Small intestine (tissue), 16 donors: ENCODE data around the gene ADAM15. TPM values are rescaled to one million over a fixed set of nuclear protein-coding genes. Genes with fewer than 3 reads are reported as not detected.
A peak's percentile ranks its signal among the peaks of the same experiment; 100 is the strongest.

Experiments
- DNase-seq, 2 donors: peaks; one replicate each; pipeline versions ENCODE4 v3.0.0 to v3.0.0-alpha.2; 2013
- FAIRE-seq: peaks from 2 replicates; lab custom pipeline; 2012; peaks lifted over from hg19 to GRCh38; lab: Jason Lieb, UNC
- H3K27ac ChIP-seq, 3 donors: one replicate each; pipeline ENCODE4 v1.5.1; 2013; ENCODE audit warnings: low read length in 2 of 3, mild to moderate bottlenecking in 2 of 3, control low read depth in 1 of 3, inconsistent platforms in 1 of 3, low read depth in 1 of 3, moderate library complexity in 1 of 3
- H3K27me3 ChIP-seq, 3 donors: one replicate each; pipeline ENCODE4 v1.6.1; 2013; ENCODE audit warnings: low read length in 3 of 3, inconsistent platforms in 1 of 3; ENCODE audit not compliant: control insufficient read depth in 3 of 3, insufficient read depth in 3 of 3
- H3K36me3 ChIP-seq, 3 donors: one replicate each; pipeline ENCODE4 v1.6.1; 2013; ENCODE audit warnings: low read length in 3 of 3, inconsistent platforms in 1 of 3, low read depth in 1 of 3, mild to moderate bottlenecking in 1 of 3, moderate library complexity in 1 of 3; ENCODE audit not compliant: control insufficient read depth in 3 of 3, insufficient read depth in 2 of 3
- H3K4me1 ChIP-seq, 3 donors: one replicate each; pipeline ENCODE4 v1.6.1; 2013; ENCODE audit warnings: low read length in 2 of 3, inconsistent platforms in 1 of 3, low read depth in 1 of 3, mild to moderate bottlenecking in 1 of 3, moderate library complexity in 1 of 3; ENCODE audit not compliant: control insufficient read depth in 3 of 3, insufficient read depth in 2 of 3
- H3K4me3 ChIP-seq, 3 donors: one replicate each; pipeline ENCODE4 v1.5.1; 2013; ENCODE audit warnings: low read length in 3 of 3, control low read depth in 1 of 3, inconsistent platforms in 1 of 3, low read depth in 1 of 3, mild to moderate bottlenecking in 1 of 3, moderate library complexity in 1 of 3
- H3K9me3 ChIP-seq, 2 donors: one replicate each; pipeline ENCODE4 v1.6.1; 2013; ENCODE audit warnings: low read depth in 1 of 2, low read length in 1 of 2; ENCODE audit not compliant: control insufficient read depth in 2 of 2, insufficient read depth in 1 of 2
- WGBS, 3 donors: extraction: QIAGEN DNeasy Blood & Tissue Kit; methylation state at CpG; one replicate each; pipeline ENCODE4 v1.1.7; 2013; 5-methylcytosine and 5-hydroxymethylcytosine counted together
- long read RNA-seq, 10 donors: transcript quantifications; one replicate each; lab custom pipeline, GENCODE V29; 2026
- polyA plus RNA-seq, 4 donors: library from polyadenylated mRNA; stranded (reverse) in 3 of 4; unstranded in 1 of 4; fragments of 200-250 nt in 3 of 4; fragments of 120-200 nt in 1 of 4; gene quantifications; one replicate each; pipeline versions ENCODE4 v1.2.1 to v1.2.3, GENCODE V29; 2013
- donor health status: healthy with polysubstance abuse.
- donor health status: control.
- donor health status: control.
- donor health status: Bipolar disorder and iron deficiency.
- donor health status: healthy.

ADAM15 gene, protein sequence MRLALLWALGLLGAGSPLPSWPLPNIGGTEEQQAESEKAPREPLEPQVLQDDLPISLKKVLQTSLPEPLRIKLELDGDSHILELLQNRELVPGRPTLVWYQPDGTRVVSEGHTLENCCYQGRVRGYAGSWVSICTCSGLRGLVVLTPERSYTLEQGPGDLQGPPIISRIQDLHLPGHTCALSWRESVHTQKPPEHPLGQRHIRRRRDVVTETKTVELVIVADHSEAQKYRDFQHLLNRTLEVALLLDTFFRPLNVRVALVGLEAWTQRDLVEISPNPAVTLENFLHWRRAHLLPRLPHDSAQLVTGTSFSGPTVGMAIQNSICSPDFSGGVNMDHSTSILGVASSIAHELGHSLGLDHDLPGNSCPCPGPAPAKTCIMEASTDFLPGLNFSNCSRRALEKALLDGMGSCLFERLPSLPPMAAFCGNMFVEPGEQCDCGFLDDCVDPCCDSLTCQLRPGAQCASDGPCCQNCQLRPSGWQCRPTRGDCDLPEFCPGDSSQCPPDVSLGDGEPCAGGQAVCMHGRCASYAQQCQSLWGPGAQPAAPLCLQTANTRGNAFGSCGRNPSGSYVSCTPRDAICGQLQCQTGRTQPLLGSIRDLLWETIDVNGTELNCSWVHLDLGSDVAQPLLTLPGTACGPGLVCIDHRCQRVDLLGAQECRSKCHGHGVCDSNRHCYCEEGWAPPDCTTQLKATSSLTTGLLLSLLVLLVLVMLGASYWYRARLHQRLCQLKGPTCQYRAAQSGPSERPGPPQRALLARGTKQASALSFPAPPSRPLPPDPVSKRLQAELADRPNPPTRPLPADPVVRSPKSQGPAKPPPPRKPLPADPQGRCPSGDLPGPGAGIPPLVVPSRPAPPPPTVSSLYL
- polyA plus RNA-seq = 100 to 1,000 TPM in 3 of 4 donors, 10 to 100 TPM in 1; 24.9 to 206 (median 147) TPM
- long read RNA-seq, donor 1 = 0 reads
- long read RNA-seq, donor 2, partial matches to known transcripts = 0 of 2 reads
- long read RNA-seq, donor 2, other reads (novel, unspliced or antisense) = 0 of 2 reads
- long read RNA-seq, donor 3, transcript ADAM15-213 (2 exons, 525 nt) = major isoform, 6 of 6 reads
- long read RNA-seq, donor 3, partial matches to known transcripts = 0 of 6 reads
- long read RNA-seq, donor 3, other reads (novel, unspliced or antisense) = 0 of 6 reads
- long read RNA-seq, donor 4 = 0 reads
- long read RNA-seq, donor 5, partial matches to known transcripts = 0 of 3 reads
- long read RNA-seq, donor 5, other reads (novel, unspliced or antisense) = 0 of 3 reads
- long read RNA-seq, donor 6, partial matches to known transcripts = 0 of 3 reads
- long read RNA-seq, donor 6, other reads (novel, unspliced or antisense) = 0 of 3 reads
- long read RNA-seq, donor 7 = 0 reads
- long read RNA-seq, donor 8, partial matches to known transcripts = 0 of 3 reads
- long read RNA-seq, donor 8, other reads (novel, unspliced or antisense) = 0 of 3 reads
- long read RNA-seq, donor 9, partial matches to known transcripts = 0 of 1 reads
- long read RNA-seq, donor 9, other reads (novel, unspliced or antisense) = 0 of 1 reads
- long read RNA-seq, donor 10, partial matches to known transcripts = 6 of 10 reads
- long read RNA-seq, donor 10, other reads (novel, unspliced or antisense) = 0 of 10 reads

DNA sequence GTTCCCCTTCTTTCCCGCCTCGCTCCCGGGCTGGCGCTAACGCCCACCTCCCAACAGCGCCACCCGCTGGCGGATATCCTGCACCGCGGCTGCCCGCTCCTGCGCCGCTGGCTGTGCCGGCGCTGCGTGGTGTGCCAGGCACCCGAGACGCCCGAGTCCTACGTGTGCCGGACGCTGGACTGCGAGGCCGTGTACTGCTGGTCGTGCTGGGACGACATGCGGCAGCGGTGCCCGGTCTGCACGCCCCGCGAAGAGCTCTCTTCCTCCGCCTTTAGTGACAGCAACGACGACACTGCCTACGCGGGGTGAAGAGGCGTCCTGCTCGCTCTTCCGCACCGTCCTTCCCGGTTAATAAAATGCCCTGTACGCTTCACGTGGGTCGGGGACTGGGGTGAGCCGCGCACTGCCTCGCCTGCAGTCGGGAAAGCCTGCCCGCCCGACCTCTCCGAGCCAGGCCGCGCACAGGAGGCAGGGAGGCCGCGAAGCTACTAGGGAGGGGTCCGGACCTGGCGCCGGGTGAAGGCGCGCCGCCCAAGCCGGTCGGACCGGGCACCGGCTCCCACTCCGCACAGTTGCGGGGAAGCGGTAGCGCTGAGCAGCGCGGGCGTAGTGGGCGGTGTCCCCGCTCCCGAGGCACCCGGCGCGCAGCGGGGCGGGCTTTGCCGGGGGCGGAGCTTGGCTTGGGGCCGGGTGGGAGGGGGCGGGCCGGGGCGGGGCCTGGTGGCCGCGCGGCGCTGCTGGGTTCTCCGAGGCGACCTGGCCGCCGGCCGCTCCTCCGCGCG is at the start of gene ADAM15:
TSS of gene ADAM15 (plus strand) at position 757 of the 782 bp plus-strand sequence. CDS start 71 bp downstream, outside the sequence.
- Histone ChIP-seq H3K4me3 (peak within 1 kb of the TSS; percentile 52 to 67 (median 58)), H3K9me3 (no peaks in the 10 kb centered on the region), H3K27ac (peak within 1 kb of the TSS; percentile 88 to 97 (median 95)), H3K4me1 (peaks cover 3 to 36% (median 4%) of the 10 kb centered on the region in 3 donors), H3K36me3 (peaks cover 2 to 18% (median 4%) of the 10 kb centered on the region in 3 donors), H3K27me3 (no peaks in the 10 kb centered on the region)
- DNase-seq (peak; percentile 85 to 92), FAIRE-seq (no peak)
- 0% methylated on average over 72 to 99 of the region's 99 CpGs for WGBS, 3 donors

- Histone ChIP-seq H3K27me3 (no peaks in the 10 kb centered on the region), H3K36me3 (peaks cover 0 to 22% (median 0%) of the 10 kb centered on the region in 3 donors), H3K4me1 (peaks cover 8 to 37% (median 21%) of the 10 kb centered on the region in 3 donors), H3K27ac (peak overlapping the region; percentile 91 to 97 (median 94)), H3K9me3 (no peaks in the 10 kb centered on the region), H3K4me3 (peak overlapping the region; percentile 70 to 78 (median 77))
- DNase-seq (no peak), FAIRE-seq (no peak)
- WGBS, 3 donors = 0 to 1% (median 0%) methylated on average over 11 of the region's 11 CpGs
These were observed 49.8 kb upstream of the ADAM15 start for GRCh38 chr1:155001425-155001674.

- Histone ChIP-seq H3K27me3 (no peaks in the 10 kb centered on the region), H3K27ac (peak overlapping the region; percentile 91 to 97 (median 94)), H3K36me3 (peaks cover 0 to 27% (median 0%) of the 10 kb centered on the region in 3 donors), H3K4me1 (peaks cover 8 to 43% (median 21%) of the 10 kb centered on the region in 3 donors), H3K9me3 (no peaks in the 10 kb centered on the region), H3K4me3 (peak overlapping the region; percentile 70 to 78 (median 77))
- peak; percentile 99 for DNase-seq
- FAIRE-seq = no peak
- WGBS, 3 donors = 0 to 1% (median 1%) methylated on average over 26 to 38 of the region's 38 CpGs
These were observed 49.2 kb upstream of the ADAM15 start for GRCh38 chr1:155001675-155002463.

DNA sequence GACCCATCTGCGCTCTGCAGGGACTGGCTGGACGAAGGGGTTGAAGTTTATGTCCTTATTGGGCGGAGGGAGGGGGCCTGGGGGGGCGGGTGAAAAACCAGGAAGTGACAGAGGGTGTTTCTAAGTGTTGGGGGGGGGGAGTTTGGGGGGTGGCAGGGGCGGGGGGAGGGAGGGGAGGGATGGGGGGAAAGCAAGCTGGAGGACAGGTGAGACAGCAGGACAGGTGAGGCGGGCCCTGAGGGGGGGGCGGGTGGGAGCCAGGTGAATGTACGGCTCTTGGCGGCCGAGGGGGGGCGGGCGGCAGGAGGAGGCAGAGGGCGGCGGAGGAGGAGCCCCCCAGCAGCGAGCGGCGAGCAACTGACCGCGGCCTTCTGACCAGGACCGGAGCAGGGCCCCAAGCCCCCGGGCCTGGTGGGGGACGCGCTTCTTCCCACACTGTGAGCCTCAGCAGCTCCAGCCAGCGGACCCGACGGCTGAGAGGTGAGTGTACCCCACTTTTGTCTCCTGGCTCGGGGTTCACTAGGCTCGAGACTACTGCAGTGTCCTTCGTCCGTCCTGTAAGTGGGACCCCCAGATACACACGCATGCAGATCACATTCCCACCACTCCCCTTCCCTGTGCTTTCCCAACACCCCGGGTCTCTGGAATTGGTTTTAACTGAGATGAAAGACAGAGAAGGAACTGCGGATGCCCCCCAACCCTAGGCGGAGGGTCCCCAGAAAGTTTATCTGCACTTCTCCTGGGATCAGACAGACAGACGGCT is 48.5 kb upstream of the ADAM15 start, which contains the start of gene ZBTB7B:
TSS of gene ZBTB7B (plus strand) at position 339 of the 763 bp plus-strand sequence. CDS start 11,859 bp downstream, outside the sequence.
- no peaks in the 10 kb centered on the region for H3K9me3 ChIP-seq
- no peaks in the 10 kb centered on the region for H3K27me3 ChIP-seq
- WGBS, 3 donors = 0 to 1% (median 0%) methylated on average over 19 to 35 of the region's 35 CpGs
- H3K4me3 ChIP-seq = peak within 1 kb of the TSS; percentile 70 to 88 (median 77)
- peak within 1 kb of the TSS; percentile 96 to 99 (median 98) for H3K27ac ChIP-seq
- peaks cover 0 to 31% (median 0%) of the 10 kb centered on the region in 3 donors for H3K36me3 ChIP-seq
- peaks cover 8 to 50% (median 21%) of the 10 kb centered on the region in 3 donors for H3K4me1 ChIP-seq
- FAIRE-seq (no peak), DNase-seq (peak in 1 of 2 donors; percentile 66)

GRCh38 chr1:155003227-155003765 is 47.8 kb upstream of the ADAM15 start:
- Histone ChIP-seq H3K27me3 (no peaks in the 10 kb centered on the region), H3K27ac (peak overlapping the region; percentile 96 to 99 (median 98)), H3K9me3 (no peaks in the 10 kb centered on the region), H3K4me3 (peak overlapping the region; percentile 70 to 88 (median 77)), H3K4me1 (peaks cover 8 to 57% (median 21%) of the 10 kb centered on the region in 3 donors), H3K36me3 (peaks cover 0 to 36% (median 0%) of the 10 kb centered on the region in 3 donors)
- 0 to 1% (median 0%) methylated on average over 33 to 37 of the region's 37 CpGs for WGBS, 3 donors
- FAIRE-seq (no peak), DNase-seq (peak in 1 of 2 donors; percentile 59)

GRCh38 chr1:155003766-155004351 is 47.3 kb upstream of the ADAM15 start:
- peaks cover 0 to 42% (median 0%) of the 10 kb centered on the region in 3 donors for H3K36me3 ChIP-seq
- H3K4me3 ChIP-seq = peak overlapping the region; percentile 70 to 88 (median 77)
- DNase-seq (peak; percentile 74 to 88), FAIRE-seq (no peak)
- no peaks in the 10 kb centered on the region for H3K9me3 ChIP-seq
- peak overlapping the region; percentile 96 to 99 (median 98) for H3K27ac ChIP-seq
- WGBS, 3 donors = 1 to 5% (median 1%) methylated on average over 25 to 34 of the region's 34 CpGs
- H3K4me1 ChIP-seq = peaks cover 8 to 61% (median 21%) of the 10 kb centered on the region in 3 donors
- H3K27me3 ChIP-seq = no peaks in the 10 kb centered on the region
